ENCODE data around the gene LRRC57.

The LRRC57 gene

GRCh38 chr15:42544853-42545629 lies 3.6 kb downstream of the LRRC57 start:
- Histone ChIP-seq H3K27me3 (ENCODE audit: control insufficient read depth in 1 of 2, insufficient read depth in 2 of 2, low read length in 2 of 2) (no peaks in the 10 kb centered on the region), H3K4me1 (ENCODE audit: insufficient read depth, low read length) (peaks cover 21% of the 10 kb centered on the region), H3K9ac (ENCODE audit: low read length) (no peak overlapping the region), H3K4me3 (ENCODE audit: low read depth in 1 of 2, low read length in 2 of 2) (no peak overlapping the region), H3K27ac (ENCODE audit: low read depth, low read length) (no peak overlapping the region), H3K36me3 (ENCODE audit: insufficient read depth, low read length) (peaks cover 19% of the 10 kb centered on the region), H3K9me3 (ENCODE audit: low read length) (no peaks in the 10 kb centered on the region)

DNA sequence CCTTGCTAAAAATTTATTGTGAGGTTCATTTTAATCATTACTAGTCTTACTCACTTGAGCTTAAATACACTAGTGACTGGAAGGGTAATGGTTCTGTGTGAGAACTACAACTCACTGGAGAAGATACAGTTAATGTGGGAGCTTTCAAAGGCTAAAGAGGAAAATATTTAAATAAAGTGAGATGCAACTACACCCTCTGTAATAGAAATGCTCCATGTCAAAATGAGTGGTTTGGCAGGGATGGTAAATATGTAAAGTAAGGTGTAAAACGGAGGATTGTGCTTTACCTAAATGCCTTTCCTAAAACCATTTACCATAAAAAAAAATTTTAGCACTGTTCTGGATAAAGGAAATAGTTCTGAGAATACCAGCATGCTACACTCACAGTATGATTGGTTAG lies 15.3 kb downstream of the LRRC57 start:
- no peaks in the 10 kb centered on the region for H3K9me3 ChIP-seq (ENCODE audit: low read length)
- no peaks in the 10 kb centered on the region for H3K27me3 ChIP-seq (ENCODE audit: control insufficient read depth in 1 of 2, insufficient read depth in 2 of 2, low read length in 2 of 2)
- no peak overlapping the region for H3K4me3 ChIP-seq (ENCODE audit: low read depth in 1 of 2, low read length in 2 of 2)
- no peak overlapping the region for H3K9ac ChIP-seq (ENCODE audit: low read length)
- H3K4me1 ChIP-seq (ENCODE audit: insufficient read depth, low read length): no peaks in the 10 kb centered on the region
- H3K36me3 ChIP-seq (ENCODE audit: insufficient read depth, low read length): peaks cover 22% of the 10 kb centered on the region
- H3K27ac ChIP-seq (ENCODE audit: low read depth, low read length): no peak overlapping the region

- no peaks in the 10 kb centered on the region for H3K27me3 ChIP-seq (ENCODE audit: control insufficient read depth in 1 of 2, insufficient read depth in 2 of 2, low read length in 2 of 2)
- H3K9me3 ChIP-seq (ENCODE audit: low read length): no peaks in the 10 kb centered on the region
- H3K4me1 ChIP-seq (ENCODE audit: insufficient read depth, low read length): no peaks in the 10 kb centered on the region
- H3K4me3 ChIP-seq (ENCODE audit: low read depth in 1 of 2, low read length in 2 of 2): no peak overlapping the region
- H3K27ac ChIP-seq (ENCODE audit: low read depth, low read length): no peak overlapping the region
- H3K36me3 ChIP-seq (ENCODE audit: insufficient read depth, low read length): peaks cover 25% of the 10 kb centered on the region
- H3K9ac ChIP-seq (ENCODE audit: low read length): no peak overlapping the region
These were observed 19.6 kb downstream of the LRRC57 start for GRCh38 chr15:42528970-42529369.

- Histone ChIP-seq H3K4me3 (ENCODE audit: low read depth in 1 of 2, low read length in 2 of 2) (no peak overlapping the region), H3K36me3 (ENCODE audit: insufficient read depth, low read length) (peaks cover 17% of the 10 kb centered on the region), H3K9ac (ENCODE audit: low read length) (no peak overlapping the region), H3K4me1 (ENCODE audit: insufficient read depth, low read length) (no peaks in the 10 kb centered on the region), H3K9me3 (ENCODE audit: low read length) (no peaks in the 10 kb centered on the region), H3K27ac (ENCODE audit: low read depth, low read length) (no peak overlapping the region), H3K27me3 (ENCODE audit: control insufficient read depth in 1 of 2, insufficient read depth in 2 of 2, low read length in 2 of 2) (no peaks in the 10 kb centered on the region)
These were observed 25.3 kb downstream of the LRRC57 start for GRCh38 chr15:42523331-42523730.

DNA sequence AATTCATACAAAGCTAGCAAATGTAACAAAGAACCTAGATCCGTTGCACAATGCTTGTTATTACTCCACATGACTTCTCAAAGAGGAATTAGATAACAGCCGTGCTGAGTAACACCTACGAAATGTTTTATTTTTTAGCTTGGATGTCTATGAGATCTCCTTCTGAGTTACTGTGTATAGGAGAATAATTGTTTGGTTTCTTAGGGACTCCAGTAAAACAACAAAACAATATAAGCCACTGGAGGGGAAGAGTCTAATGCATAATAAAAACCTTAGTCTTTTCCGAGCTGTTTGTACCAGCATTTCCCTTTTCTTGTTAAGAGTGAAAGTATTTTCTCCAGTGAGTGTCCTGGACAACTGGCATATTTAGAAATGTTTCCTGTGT lies 37.6 kb downstream of the LRRC57 start:
- peaks cover 14% of the 10 kb centered on the region for H3K4me1 ChIP-seq (ENCODE audit: insufficient read depth, low read length)
- peaks cover 22% of the 10 kb centered on the region for H3K36me3 ChIP-seq (ENCODE audit: insufficient read depth, low read length)
- H3K9ac ChIP-seq (ENCODE audit: low read length): no peak overlapping the region
- no peak overlapping the region for H3K27ac ChIP-seq (ENCODE audit: low read depth, low read length)
- H3K9me3 ChIP-seq (ENCODE audit: low read length): no peaks in the 10 kb centered on the region
- H3K4me3 ChIP-seq (ENCODE audit: low read depth in 1 of 2, low read length in 2 of 2): no peak overlapping the region
- no peaks in the 10 kb centered on the region for H3K27me3 ChIP-seq (ENCODE audit: control insufficient read depth in 1 of 2, insufficient read depth in 2 of 2, low read length in 2 of 2)

DNA sequence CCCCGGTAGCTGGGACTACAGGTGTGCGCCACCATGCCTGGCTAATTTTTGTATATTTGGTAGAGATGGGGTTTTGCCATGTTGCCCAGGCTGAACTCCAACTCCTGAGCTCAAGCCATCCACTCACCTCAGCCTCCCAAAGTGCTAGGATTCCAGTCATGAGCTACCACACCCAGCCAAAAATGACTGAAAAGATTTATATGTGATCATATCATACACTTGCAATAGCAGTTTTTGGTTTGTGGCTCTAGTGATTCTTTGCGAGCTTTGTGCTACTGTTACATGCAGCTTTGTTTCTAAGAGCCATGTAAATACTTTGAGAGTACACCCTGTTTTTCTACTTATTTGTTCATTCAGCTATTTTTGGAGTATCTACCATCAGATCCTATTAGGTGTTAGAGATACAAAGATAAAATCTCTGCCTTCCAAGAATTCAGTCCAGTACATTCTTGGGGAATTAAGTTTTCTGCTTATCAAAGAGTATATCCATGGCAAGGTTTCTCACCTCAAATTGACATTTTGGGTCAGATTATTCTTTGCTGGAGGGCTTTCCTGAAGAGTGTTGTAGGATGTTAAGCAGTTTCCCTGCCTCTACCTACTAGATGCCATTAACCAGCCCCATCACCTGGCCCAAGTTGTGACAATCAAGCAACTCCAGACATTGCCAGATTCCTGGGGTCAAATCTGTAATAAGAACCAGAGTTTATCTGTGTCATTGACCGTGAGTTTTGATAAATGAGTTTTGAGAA lies 38.2 kb downstream of the LRRC57 start:
- no peaks in the 10 kb centered on the region for H3K27me3 ChIP-seq (ENCODE audit: control insufficient read depth in 1 of 2, insufficient read depth in 2 of 2, low read length in 2 of 2)
- H3K9ac ChIP-seq (ENCODE audit: low read length): no peak overlapping the region
- no peak overlapping the region for H3K4me3 ChIP-seq (ENCODE audit: low read depth in 1 of 2, low read length in 2 of 2)
- no peak overlapping the region for H3K27ac ChIP-seq (ENCODE audit: low read depth, low read length)
- peaks cover 17% of the 10 kb centered on the region for H3K36me3 ChIP-seq (ENCODE audit: insufficient read depth, low read length)
- peaks cover 14% of the 10 kb centered on the region for H3K4me1 ChIP-seq (ENCODE audit: insufficient read depth, low read length)
- no peaks in the 10 kb centered on the region for H3K9me3 ChIP-seq (ENCODE audit: low read length)

GRCh38 chr15:42508263-42508690 lies 40.3 kb downstream of the LRRC57 start:
- Histone ChIP-seq H3K36me3 (ENCODE audit: insufficient read depth, low read length) (peaks cover 6% of the 10 kb centered on the region), H3K27me3 (ENCODE audit: control insufficient read depth in 1 of 2, insufficient read depth in 2 of 2, low read length in 2 of 2) (no peaks in the 10 kb centered on the region), H3K27ac (ENCODE audit: low read depth, low read length) (no peak overlapping the region), H3K9me3 (ENCODE audit: low read length) (no peaks in the 10 kb centered on the region), H3K4me3 (ENCODE audit: low read depth in 1 of 2, low read length in 2 of 2) (no peak overlapping the region), H3K9ac (ENCODE audit: low read length) (no peak overlapping the region), H3K4me1 (ENCODE audit: insufficient read depth, low read length) (peaks cover 22% of the 10 kb centered on the region)

GRCh38 chr15:42507514-42507913 lies 41.1 kb downstream of the LRRC57 start:
- Histone ChIP-seq H3K27ac (ENCODE audit: low read depth, low read length) (no peak overlapping the region), H3K4me1 (ENCODE audit: insufficient read depth, low read length) (peaks cover 22% of the 10 kb centered on the region)

DNA sequence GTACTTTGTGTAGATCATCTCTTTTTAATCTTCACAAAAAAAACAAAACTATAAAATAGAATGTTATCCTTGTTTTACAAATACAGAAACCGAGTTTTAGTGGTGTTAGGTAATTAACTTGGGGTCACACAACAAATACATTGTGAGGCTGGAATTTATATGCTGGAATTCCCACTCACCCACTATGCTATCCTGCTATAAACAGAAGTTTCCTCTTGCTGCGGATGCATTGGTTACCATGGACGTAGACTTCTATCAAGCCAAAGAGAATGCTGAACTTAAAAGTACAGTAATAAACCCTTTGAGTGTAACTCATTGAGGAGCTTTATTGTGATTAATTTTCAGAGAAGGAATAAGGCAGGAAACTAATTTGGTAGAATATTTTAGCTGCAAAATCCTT lies 44.0 kb downstream of the LRRC57 start:
- no peak overlapping the region for H3K9ac ChIP-seq (ENCODE audit: low read length)
- no peak overlapping the region for H3K27ac ChIP-seq (ENCODE audit: low read depth, low read length)
- H3K9me3 ChIP-seq (ENCODE audit: low read length): no peaks in the 10 kb centered on the region
- no peak overlapping the region for H3K4me3 ChIP-seq (ENCODE audit: low read depth in 1 of 2, low read length in 2 of 2)
- no peaks in the 10 kb centered on the region for H3K36me3 ChIP-seq (ENCODE audit: insufficient read depth, low read length)
- H3K27me3 ChIP-seq (ENCODE audit: control insufficient read depth in 1 of 2, insufficient read depth in 2 of 2, low read length in 2 of 2): no peaks in the 10 kb centered on the region
- H3K4me1 ChIP-seq (ENCODE audit: insufficient read depth, low read length): peaks cover 33% of the 10 kb centered on the region

More at GRCh38 chr15:42507514-42507913, 41.1 kb downstream of the LRRC57 start:
- Histone ChIP-seq H3K36me3 (ENCODE audit: insufficient read depth, low read length) (no peaks in the 10 kb centered on the region), H3K4me3 (ENCODE audit: low read depth in 1 of 2, low read length in 2 of 2) (no peak overlapping the region), H3K9me3 (ENCODE audit: low read length) (no peaks in the 10 kb centered on the region), H3K9ac (ENCODE audit: low read length) (no peak overlapping the region), H3K27me3 (ENCODE audit: control insufficient read depth in 1 of 2, insufficient read depth in 2 of 2, low read length in 2 of 2) (no peaks in the 10 kb centered on the region)

DNA sequence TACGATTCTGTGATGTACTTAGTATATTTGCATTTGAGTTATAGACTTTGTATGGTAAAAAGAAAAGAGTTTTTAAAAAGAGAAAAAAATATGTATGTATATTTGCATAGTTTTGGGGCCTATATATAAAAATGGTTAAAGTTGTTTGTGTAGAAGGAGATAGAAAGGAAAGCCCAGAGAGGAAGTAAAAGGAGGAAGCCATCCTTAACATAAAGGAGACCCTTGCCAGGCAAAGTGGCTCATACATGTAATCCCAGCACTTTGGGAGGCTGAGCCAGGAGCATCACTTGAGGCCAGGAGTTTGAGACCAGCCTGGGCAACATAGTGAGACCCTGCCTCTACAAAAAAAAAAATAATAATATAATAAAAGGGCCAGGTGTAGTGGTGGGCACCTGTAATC lies 44.8 kb downstream of the LRRC57 start:
- Histone ChIP-seq H3K9me3 (ENCODE audit: low read length) (no peaks in the 10 kb centered on the region), H3K27me3 (ENCODE audit: control insufficient read depth in 1 of 2, insufficient read depth in 2 of 2, low read length in 2 of 2) (no peaks in the 10 kb centered on the region), H3K4me1 (ENCODE audit: insufficient read depth, low read length) (peaks cover 32% of the 10 kb centered on the region), H3K27ac (ENCODE audit: low read depth, low read length) (no peak overlapping the region), H3K4me3 (ENCODE audit: low read depth in 1 of 2, low read length in 2 of 2) (no peak overlapping the region), H3K9ac (ENCODE audit: low read length) (no peak overlapping the region), H3K36me3 (ENCODE audit: insufficient read depth, low read length) (no peaks in the 10 kb centered on the region)

DNA sequence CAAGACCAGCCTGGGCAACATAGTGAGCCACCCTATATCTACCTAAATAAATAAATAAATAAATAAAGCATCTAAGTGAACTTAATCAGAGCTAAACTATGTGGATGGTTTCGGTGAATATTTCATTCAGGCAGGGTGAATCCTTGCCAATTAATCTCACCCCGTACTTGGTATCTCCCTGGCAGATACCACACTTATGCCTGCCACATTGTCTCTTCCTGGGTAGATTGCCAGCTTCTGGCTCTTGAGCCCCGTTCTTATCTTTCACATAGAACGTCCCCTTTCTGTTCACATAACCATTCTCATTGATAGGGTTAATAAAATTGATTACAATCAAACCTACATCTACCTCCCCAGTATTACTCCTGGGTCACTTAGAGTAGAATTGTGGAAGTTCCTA lies 46.1 kb downstream of the LRRC57 start:
- Histone ChIP-seq H3K4me3 (ENCODE audit: low read depth in 1 of 2, low read length in 2 of 2) (no peak overlapping the region), H3K27ac (ENCODE audit: low read depth, low read length) (no peak overlapping the region), H3K9me3 (ENCODE audit: low read length) (no peaks in the 10 kb centered on the region), H3K36me3 (ENCODE audit: insufficient read depth, low read length) (no peaks in the 10 kb centered on the region), H3K9ac (ENCODE audit: low read length) (no peak overlapping the region), H3K27me3 (ENCODE audit: control insufficient read depth in 1 of 2, insufficient read depth in 2 of 2, low read length in 2 of 2) (no peaks in the 10 kb centered on the region), H3K4me1 (ENCODE audit: insufficient read depth, low read length) (peaks cover 19% of the 10 kb centered on the region)
